GM12878 (cell line): ENCODE results near the gene PPP2R3A. TPM values are rescaled to one million over a fixed set of nuclear protein-coding genes. Genes with fewer than 3 reads are reported as not detected.

Experiments
- ATAC-seq: fragments of 200-7000 bp; cut with Tn5 transposase; 3 replicates; pipeline ENCODE4 v1.9.1; 2020; ENCODE audit warnings: mild to moderate bottlenecking, moderate library complexity
- BruUV-seq: library from RNA; stranded (reverse); fragments of 400-500 nt; replicated peaks from 2 replicates; lab custom pipeline; 2021; lab: Mats Ljungman, UMichigan
- CTCF ChIA-PET: fragments of 300-600 bp; sonication (Branson Sonifier 250); formaldehyde crosslinking; extraction: SDS; loops from one replicate; lab custom pipeline; 2021; ENCODE audit warnings: inconsistent platforms; lab: Yijun Ruan, JAX
- POLR2A ChIA-PET: fragments of 350-600 bp; formaldehyde crosslinking; extraction: SDS; loops from one replicate; lab custom pipeline; 2021; ENCODE audit warnings: inconsistent platforms; lab: Charles Lee
- RAD21 ChIA-PET: fragments of 300-600 bp; sonication (Branson Sonifier 250); formaldehyde crosslinking; loops from one replicate; lab custom pipeline; 2023; ENCODE audit warnings: antibody characterized with exemption; ENCODE audit not compliant: unreplicated experiment; lab: Charles Lee
- SMC1A ChIA-PET: fragments of 300-600 bp; sonication (Branson Sonifier 250); formaldehyde crosslinking; loops from one replicate; lab custom pipeline; 2023; ENCODE audit not compliant: unreplicated experiment, uncharacterized antibody; lab: Charles Lee
- DNase-seq: peaks from one replicate; pipeline ENCODE4 v3.0.0-alpha.2; 2011; ENCODE audit warnings: low read depth, low spot score
- FAIRE-seq: peaks from 3 replicates; lab custom pipeline; 2011; peaks lifted over from hg19 to GRCh38; lab: Jason Lieb, UNC
- H2AFZ ChIP-seq: 2 replicates; pipeline ENCODE4 v1.6.0; 2011; ENCODE audit warnings: low read depth, low read length, control low read depth; ENCODE audit not compliant: control insufficient read depth
- H3K27ac ChIP-seq: 2 replicates; pipeline ENCODE4 v1.5.1; 2011; ENCODE audit warnings: control low read depth; ENCODE audit not compliant: control insufficient read depth, insufficient read depth
- H3K27me3 ChIP-seq, 2 experiments: replicated peaks in 1 of 2; 2 replicates each; pipeline versions ENCODE4 v1.6.0 to v1.6.1; 2011; ENCODE audit warnings: low read length in 1 of 2; ENCODE audit not compliant: control insufficient read depth in 2 of 2, insufficient read depth in 2 of 2
- H3K36me3 ChIP-seq, 2 experiments: 2 replicates each; pipeline ENCODE4 v1.5.1; 2011; ENCODE audit warnings: low read length in 1 of 2; ENCODE audit not compliant: control insufficient read depth in 2 of 2, insufficient read depth in 2 of 2
- H3K4me1 ChIP-seq: 2 replicates; pipeline ENCODE4 v1.6.1; 2011; ENCODE audit warnings: mild to moderate bottlenecking, low read length, moderate library complexity, mixed read lengths; ENCODE audit not compliant: control insufficient read depth, insufficient read depth
- H3K4me2 ChIP-seq: 2 replicates; pipeline ENCODE4 v1.6.0; 2011; ENCODE audit warnings: control low read depth; ENCODE audit not compliant: control insufficient read depth, insufficient read depth
- H3K4me3 ChIP-seq: fragments of 200-600 bp; sonication (generic); 2 replicates; pipeline ENCODE4 v1.5.1; 2016
- H3K79me2 ChIP-seq: 2 replicates; pipeline ENCODE4 v1.6.0; 2011; ENCODE audit warnings: low read length; ENCODE audit not compliant: control insufficient read depth, insufficient read depth
- H3K9ac ChIP-seq: 2 replicates; pipeline ENCODE4 v1.8.0; 2011; ENCODE audit warnings: low read length, control low read depth, mixed read lengths; ENCODE audit not compliant: control insufficient read depth, insufficient read depth
- H3K9me3 ChIP-seq: replicated peaks from 3 replicates; pipeline ENCODE4 v1.5.1; 2011; ENCODE audit warnings: mild to moderate bottlenecking, low read length; ENCODE audit not compliant: control insufficient read depth, insufficient read depth
- H4K20me1 ChIP-seq: 2 replicates; pipeline ENCODE4 v1.6.0; 2011; ENCODE audit not compliant: control insufficient read depth, insufficient read depth
- BCL11A ChIP-seq: IDR thresholded peaks from 2 replicates; pipeline ENCODE4 v1.6.1; 2011; ENCODE audit warnings: low read depth, low read length
- BCL3 ChIP-seq: IDR thresholded peaks from 2 replicates; pipeline ENCODE4 v1.6.1; 2011; ENCODE audit warnings: borderline replicate concordance, low read depth, mild to moderate bottlenecking, moderate library complexity, low read length; ENCODE audit not compliant: insufficient read depth, poor library complexity, severe bottlenecking
- ESRRA ChIP-seq: IDR thresholded peaks from 2 replicates; pipeline ENCODE4 v1.6.1; 2012; ENCODE audit warnings: mild to moderate bottlenecking, low read length, improper control_type of control experiment
- NR2F1 ChIP-seq: fragments of 450-650 bp; conservative IDR thresholded peaks from 2 replicates; pipeline ENCODE4 v1.6.1; 2017; ENCODE audit warnings: mild to moderate bottlenecking
- NRF1 ChIP-seq: conservative IDR thresholded peaks from 2 replicates; pipeline ENCODE4 v1.6.1; 2011; ENCODE audit warnings: mild to moderate bottlenecking, low read depth, low read length, improper control_type of control experiment
- POLR2A ChIP-seq: IDR thresholded peaks from 2 replicates; pipeline ENCODE4 v1.6.1; 2011; ENCODE audit warnings: low read depth, mild to moderate bottlenecking, low read length
- SPI1 ChIP-seq: IDR thresholded peaks from 2 replicates; pipeline ENCODE4 v1.6.1; 2011; ENCODE audit warnings: low read depth, mild to moderate bottlenecking, low read length, moderate library complexity, borderline replicate concordance; ENCODE audit not compliant: insufficient read depth
- SUPT20H ChIP-seq: IDR thresholded peaks from 2 replicates; pipeline ENCODE4 v1.6.1; 2011; ENCODE audit warnings: low read depth, mild to moderate bottlenecking, low read length, moderate library complexity, borderline replicate concordance; ENCODE audit not compliant: control insufficient read depth
- ZNF274 ChIP-seq: IDR thresholded peaks from one replicate; pipeline ENCODE4 v1.8.0; 2011; ENCODE audit not compliant: insufficient read length, insufficient read depth
- WGBS: methylation state at CpG from one replicate; pipeline ENCODE4 v1.1.6; 2016; ENCODE audit warnings: low lambda C conversion rate; ENCODE audit not compliant: insufficient replicate concordance, insufficient coverage; ENCODE audit errors: missing lambda C conversion rate; 5-methylcytosine and 5-hydroxymethylcytosine counted together
- in situ Hi-C: fragments of 300-500 bp; cut with MboI; formaldehyde crosslinking; loops from 9 replicates; pipeline ENCODE4 v1.14.3; 2018; ENCODE audit warnings: mixed read lengths
- intact Hi-C: fragments of 100-400 bp; cut with micrococcal nuclease; formaldehyde crosslinking; loops from one replicate; pipeline ENCODE4 v1.14.2; 2022; ENCODE audit not compliant: unreplicated experiment
- polyA plus RNA-seq, 11 experiments: library from polyadenylated mRNA; depleted of rRNA in 4 of 11; unstranded in 6 of 11; stranded (reverse) in 5 of 11; fragments of >200 nt; fragmentation: Nextera tagmentation in 4 of 11; fragmentation: Illumina TruSeq in 1 of 11; extraction: Ambion mirVana in 4 of 11; extraction: Trizol in 1 of 11; gene quantifications; 1 replicate in 1 of 11; 2 replicates in 10 of 11; pipeline versions ENCODE4 v1.2.1 to v1.2.3, GENCODE V29; 2011 to 2016; ENCODE audit warnings: inconsistent platforms in 2 of 11, missing spikeins in 2 of 11, low read depth in 1 of 11
- total RNA-seq, 4 experiments: library from RNA; depleted of rRNA in 3 of 4; stranded (reverse); fragments of >200 nt in 3 of 4; fragmentation: Illumina TruSeq in 1 of 4; extraction: Trizol in 1 of 4; gene quantifications; 2 replicates each; pipeline versions ENCODE4 v1.2.1 to v1.2.3, GENCODE V29; 2013 to 2021

PPP2R3A gene
- total and polyA plus RNA-seq, 10 of the 15 experiments (the other 5 are each of a cell fraction or from before 2014, with no cell fraction given): under 0.01 to 0.16 (median 0.06) TPM; not detected in 5

GRCh38 chr3:136023264-136023978 lies 57.9 kb downstream of the PPP2R3A start:
- no peak for TF ChIP-seq ZNF274
- no peak for TF ChIP-seq NRF1
- TF ChIP-seq ESRRA: no peak
- no peak overlapping the region for H3K27ac ChIP-seq
- no TSS peak for BruUV-seq
- H4K20me1 ChIP-seq: no peaks in the 10 kb centered on the region
- no peak overlapping the region for H3K4me3 ChIP-seq
- H3K36me3 ChIP-seq: no peaks in the 10 kb centered on the region
- intact Hi-C loops: no loop called here
- H3K27me3 ChIP-seq: peaks cover 0 to 2% of the 10 kb centered on the region in 2 experiments; a peak in 2 of 4 replicates
- no peak overlapping the region for H3K9ac ChIP-seq
- FAIRE-seq: no peak
- ATAC-seq: no peak
- CTCF ChIA-PET: interaction anchor here (1.5 kb wide), 1 partner anchor 18 kb away, joined by 7 read pairs; no protein-coding TSS in a partner anchor
- H3K4me2 ChIP-seq: no peak overlapping the region
- DNase-seq: no peak
- RAD21 ChIA-PET: no interaction called here
- no peaks in the 10 kb centered on the region for H3K79me2 ChIP-seq
- in situ Hi-C loops: no loop called here
- POLR2A ChIA-PET: interaction anchor here (0.6 kb wide), 1 partner anchor 744 kb away, joined by 11 read pairs; no protein-coding TSS in a partner anchor
- WGBS: 22% methylated on average over 3 of the region's 3 CpGs
- no peaks in the 10 kb centered on the region for H3K9me3 ChIP-seq
- H3K4me1 ChIP-seq: no peaks in the 10 kb centered on the region
- no peak overlapping the region for H2AFZ ChIP-seq
- SMC1A ChIA-PET: interaction anchor here (0.6 kb wide), 1 partner anchor 966 kb away, joined by 3 read pairs; no protein-coding TSS in a partner anchor

- H3K4me1 ChIP-seq: no peaks in the 10 kb centered on the region
- in situ Hi-C loops: no loop called here
- no peak overlapping the region for H3K4me3 ChIP-seq
- BruUV-seq: no TSS peak
- 52% methylated on average over 3 of the region's 3 CpGs for WGBS
- no peak for ATAC-seq
- H3K79me2 ChIP-seq: no peaks in the 10 kb centered on the region
- H3K27me3 ChIP-seq: no peaks in the 10 kb centered on the region
- no peaks in the 10 kb centered on the region for H3K36me3 ChIP-seq
- no peak overlapping the region for H3K27ac ChIP-seq
- CTCF ChIA-PET: no interaction called here
- POLR2A ChIA-PET: no interaction called here
- no peak overlapping the region for H3K4me2 ChIP-seq
- DNase-seq: no peak
- intact Hi-C loops: no loop called here
- no peaks in the 10 kb centered on the region; the same call in 2 of the 3 replicates for H3K9me3 ChIP-seq
- H4K20me1 ChIP-seq: no peaks in the 10 kb centered on the region
- SMC1A ChIA-PET: interaction anchor here (0.6 kb wide), 2 partner anchors 978 to 1539 kb away, joined by 3 read pairs; no protein-coding TSS in a partner anchor
- RAD21 ChIA-PET: no interaction called here
- H3K9ac ChIP-seq: no peak overlapping the region
- no peak for FAIRE-seq
- TF ChIP-seq SUPT20H (no peak), NR2F1 (no peak), BCL3 (no peak), BCL11A (no peak), POLR2A (no peak), SPI1 (no peak)
- H2AFZ ChIP-seq: no peak overlapping the region
Observed at GRCh38 chr3:136036306-136036705, 70.8 kb downstream of the PPP2R3A start.
